Activated T-helper 9 cell treated with anti-CD3 and anti-CD28 coated beads, Interleukin-2, amount 50 U/mL, for 16 hours (primary cell): ENCODE measurements around the gene INSIG2.
"Not testable (repeated sequence)": the region's sequence is repeated elsewhere in the genome, so short reads cannot be mapped to it uniquely, and the experiment has no call there.

Experiments
- DNase-seq: peaks from one replicate; pipeline ENCODE4 v3.0.0-alpha.2; 2020; ENCODE audit warnings: low read depth

INSIG2 gene

GRCh38 chr2:118059919-118060478 lies 28.3 kb upstream of the INSIG2 start:
- no peak for DNase-seq

GRCh38 chr2:118061135-118061955 lies 26.9 kb upstream of the INSIG2 start:
- no peak for DNase-seq

GRCh38 chr2:118062048-118062447 lies 26.2 kb upstream of the INSIG2 start:
- no peak for DNase-seq

GRCh38 chr2:118062669-118063068 lies 25.6 kb upstream of the INSIG2 start:
- DNase-seq: no peak

GRCh38 chr2:118065015-118065706 lies 23.1 kb upstream of the INSIG2 start:
- no peak for DNase-seq

- DNase-seq: no peak
Observed at GRCh38 chr2:118065921-118066511, 22.3 kb upstream of the INSIG2 start.

GRCh38 chr2:118077636-118078247 lies 10.5 kb upstream of the INSIG2 start:
- DNase-seq: no peak

GRCh38 chr2:118078734-118079133 lies 9.5 kb upstream of the INSIG2 start:
- DNase-seq: no peak

GRCh38 chr2:118084491-118085089 lies 3.7 kb upstream of the INSIG2 start:
- DNase-seq: no peak

- DNase-seq: no peak
Observed at GRCh38 chr2:118085173-118086023, 2.9 kb upstream of the INSIG2 start.

- DNase-seq: no peak
Observed at GRCh38 chr2:118086024-118086633, 2.1 kb upstream of the INSIG2 start.

GRCh38 chr2:118089139-118089800 lies 999 bp downstream of the INSIG2 start:
- peak; percentile 4 for DNase-seq

GRCh38 chr2:118090387-118091139 lies 2.3 kb downstream of the INSIG2 start:
- DNase-seq: no peak

- no peak for DNase-seq
Observed at GRCh38 chr2:118091140-118091478, 2.8 kb downstream of the INSIG2 start.

- no peak for DNase-seq
Observed at GRCh38 chr2:118091631-118092030, 3.4 kb downstream of the INSIG2 start.

GRCh38 chr2:118094102-118094501 lies 5.8 kb downstream of the INSIG2 start:
- not testable (repeated sequence) for DNase-seq

- DNase-seq: no peak
Observed at GRCh38 chr2:118094503-118094902, 6.2 kb downstream of the INSIG2 start.

- DNase-seq: no peak
Observed at GRCh38 chr2:118095610-118096009, 7.3 kb downstream of the INSIG2 start.

- DNase-seq: no peak
Observed at GRCh38 chr2:118097657-118098056, 9.4 kb downstream of the INSIG2 start.
